ENCODE measurements around the gene BICD2.

Gene BICD2

DNA sequence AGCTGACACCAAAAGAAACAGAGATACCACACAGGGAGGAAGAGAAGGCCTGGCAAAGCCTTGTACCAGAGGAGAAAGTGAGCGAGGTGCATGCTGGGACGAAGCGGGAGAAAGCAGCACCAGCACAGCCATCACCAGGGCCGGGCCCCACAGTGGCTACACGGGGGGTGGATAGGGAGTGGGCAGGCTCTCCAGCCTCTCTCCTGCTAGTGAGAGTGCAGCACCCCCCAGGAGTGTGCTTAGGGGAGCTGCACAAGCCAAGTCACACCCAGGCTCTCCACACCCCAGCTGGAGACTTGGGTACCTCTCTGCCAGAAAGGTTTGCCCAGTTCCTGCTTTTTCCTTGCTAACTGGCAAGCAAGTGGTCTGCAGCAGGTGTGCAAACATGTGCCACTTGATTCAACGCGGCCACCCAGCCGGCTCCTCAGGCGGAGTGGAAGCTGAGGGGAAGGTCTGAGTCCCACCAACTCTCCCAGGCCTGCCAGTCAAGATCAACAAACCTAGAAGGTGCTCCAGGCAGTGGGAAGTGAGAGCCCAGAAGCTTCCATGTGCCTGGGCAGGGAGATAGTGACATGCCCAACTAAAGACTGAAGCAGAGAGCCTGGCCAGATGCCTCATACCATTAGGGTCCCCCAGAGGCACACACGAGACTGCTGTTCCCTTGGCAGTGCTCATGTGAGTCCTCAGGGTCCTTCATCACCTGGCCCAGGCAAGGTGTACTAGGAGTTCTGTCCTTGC lies 39.9 kb downstream of the BICD2 start:
- TF ChIP-seq ZFX (IDR thresholded peaks at IDR 0.05) = no peak
- TF ChIP-seq, protein P1, sequence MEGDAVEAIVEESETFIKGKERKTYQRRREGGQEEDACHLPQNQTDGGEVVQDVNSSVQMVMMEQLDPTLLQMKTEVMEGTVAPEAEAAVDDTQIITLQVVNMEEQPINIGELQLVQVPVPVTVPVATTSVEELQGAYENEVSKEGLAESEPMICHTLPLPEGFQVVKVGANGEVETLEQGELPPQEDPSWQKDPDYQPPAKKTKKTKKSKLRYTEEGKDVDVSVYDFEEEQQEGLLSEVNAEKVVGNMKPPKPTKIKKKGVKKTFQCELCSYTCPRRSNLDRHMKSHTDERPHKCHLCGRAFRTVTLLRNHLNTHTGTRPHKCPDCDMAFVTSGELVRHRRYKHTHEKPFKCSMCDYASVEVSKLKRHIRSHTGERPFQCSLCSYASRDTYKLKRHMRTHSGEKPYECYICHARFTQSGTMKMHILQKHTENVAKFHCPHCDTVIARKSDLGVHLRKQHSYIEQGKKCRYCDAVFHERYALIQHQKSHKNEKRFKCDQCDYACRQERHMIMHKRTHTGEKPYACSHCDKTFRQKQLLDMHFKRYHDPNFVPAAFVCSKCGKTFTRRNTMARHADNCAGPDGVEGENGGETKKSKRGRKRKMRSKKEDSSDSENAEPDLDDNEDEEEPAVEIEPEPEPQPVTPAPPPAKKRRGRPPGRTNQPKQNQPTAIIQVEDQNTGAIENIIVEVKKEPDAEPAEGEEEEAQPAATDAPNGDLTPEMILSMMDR (conservative IDR thresholded peaks at IDR 0.05) = no peak
- H3K27ac ChIP-seq = no peak overlapping the region

DNA sequence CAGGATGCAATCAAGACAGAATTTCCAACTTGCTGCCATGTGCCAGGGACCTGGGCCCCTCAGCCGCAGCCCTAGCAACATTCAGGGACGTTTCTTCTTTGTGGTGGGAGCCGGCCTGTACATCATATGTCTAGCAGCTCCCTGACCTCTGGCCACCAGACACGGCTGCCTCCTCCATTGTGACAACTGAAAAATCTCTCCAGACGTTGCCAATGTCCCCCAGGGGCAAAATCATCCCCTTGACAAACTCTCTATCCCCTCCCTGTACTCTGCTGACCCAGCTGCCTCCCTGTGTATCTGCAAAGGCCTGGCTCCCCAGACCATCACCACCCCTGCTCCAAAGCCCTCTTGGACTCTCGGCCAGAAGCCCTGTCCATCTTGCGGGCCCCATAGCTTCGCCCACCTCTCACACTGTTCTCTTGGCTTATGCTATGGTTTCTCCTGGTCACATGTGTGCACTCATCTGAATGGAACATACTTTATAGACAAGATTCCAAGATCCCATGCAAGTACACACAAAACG lies 40.8 kb downstream of the BICD2 start:
- TF ChIP-seq, protein P1 (conservative IDR thresholded peaks at IDR 0.05) = no peak
- no peak for TF ChIP-seq ZFX (IDR thresholded peaks at IDR 0.05)
- no peak overlapping the region for H3K27ac ChIP-seq

DNA sequence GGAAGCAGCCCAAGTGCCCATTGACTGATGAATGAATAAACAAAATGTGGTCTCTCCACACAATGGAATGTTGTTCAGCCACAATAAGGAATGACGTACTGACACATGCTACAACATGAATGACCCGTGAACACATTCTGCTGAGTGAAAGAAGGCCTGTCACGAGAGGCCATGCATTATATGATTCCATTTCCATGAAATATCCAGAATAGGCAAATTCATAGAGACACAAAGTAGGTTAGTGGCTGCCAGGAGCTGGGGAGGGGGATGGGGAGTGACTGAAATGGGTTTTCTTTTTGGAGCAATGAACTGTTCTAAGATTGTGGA lies 41.4 kb downstream of the BICD2 start:
- no peak overlapping the region for H3K27ac ChIP-seq

DNA sequence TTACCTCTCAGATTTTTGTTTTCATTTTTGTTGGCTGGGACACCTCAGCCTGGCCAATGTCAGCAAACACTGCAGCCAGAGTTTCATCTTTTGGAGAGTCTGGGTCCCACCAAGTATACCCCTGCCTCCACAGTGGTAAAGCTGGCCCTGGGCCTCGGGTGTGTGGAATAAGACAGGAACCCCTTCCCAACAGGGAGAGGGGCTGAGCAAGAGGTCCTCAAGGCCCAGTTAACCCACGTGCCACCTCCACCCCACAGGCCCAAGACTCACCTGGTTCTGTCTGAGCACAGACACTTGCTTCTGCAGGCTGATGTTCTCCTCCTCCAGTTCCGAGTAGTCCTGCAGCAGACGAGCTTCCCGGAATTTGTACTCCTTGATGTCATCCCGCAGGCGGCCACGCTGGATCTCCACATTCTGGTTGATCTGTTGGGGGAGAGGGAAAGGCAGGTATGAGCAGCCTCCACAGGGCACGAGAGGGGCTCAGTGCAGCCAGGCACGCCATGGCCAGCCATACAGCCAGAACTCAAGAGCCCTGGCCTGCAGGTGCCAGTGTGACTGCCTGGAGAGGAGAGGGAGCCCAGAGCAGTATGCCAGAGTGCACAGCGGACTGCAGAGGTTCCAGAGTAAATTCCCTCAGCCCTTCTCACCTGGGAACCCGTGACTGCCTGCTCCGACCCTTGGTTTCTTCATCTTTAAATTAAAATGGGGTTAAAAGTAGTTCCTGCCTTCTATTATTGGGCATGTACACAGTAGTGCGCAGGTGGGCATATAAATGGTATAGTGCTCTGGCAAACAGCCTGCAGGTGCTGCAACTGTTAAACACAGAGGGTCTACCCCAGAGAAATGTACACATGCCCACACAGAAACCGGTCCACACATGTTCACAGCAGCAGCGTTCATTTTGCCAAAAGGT lies 42.0 kb downstream of the BICD2 start:
- H3K27ac ChIP-seq = no peak overlapping the region
- TF ChIP-seq, protein P1 (conservative IDR thresholded peaks at IDR 0.05) = no peak
- no peak for TF ChIP-seq ZFX (IDR thresholded peaks at IDR 0.05)

More for the DNA sequence above, 41.4 kb downstream of the BICD2 start:
- TF ChIP-seq ZFX (IDR thresholded peaks at IDR 0.05) = no peak
- TF ChIP-seq, protein P1 (conservative IDR thresholded peaks at IDR 0.05) = no peak

DNA sequence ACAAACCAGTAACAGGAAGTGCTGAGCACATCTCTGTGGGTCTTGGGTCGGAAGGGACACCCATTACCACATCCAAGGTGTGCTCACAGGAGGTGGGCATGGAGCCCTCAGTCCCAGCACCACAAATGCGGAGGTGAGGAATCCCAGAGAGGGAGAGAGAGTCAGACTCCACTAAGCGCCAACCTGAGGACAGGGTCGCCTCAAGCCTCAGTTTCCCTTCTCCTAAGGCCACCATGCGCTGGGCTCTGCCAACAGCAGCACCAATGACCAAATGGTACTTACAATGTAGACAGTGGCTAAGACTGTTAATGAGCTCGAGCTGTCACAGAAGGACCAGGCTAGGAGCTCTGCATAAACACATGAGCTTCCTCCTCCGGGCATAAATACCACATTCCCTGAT lies 43.1 kb downstream of the BICD2 start:
- no peak overlapping the region for H3K27ac ChIP-seq
- TF ChIP-seq, protein P1 (conservative IDR thresholded peaks at IDR 0.05) = no peak
- TF ChIP-seq ZFX (IDR thresholded peaks at IDR 0.05) = no peak

DNA sequence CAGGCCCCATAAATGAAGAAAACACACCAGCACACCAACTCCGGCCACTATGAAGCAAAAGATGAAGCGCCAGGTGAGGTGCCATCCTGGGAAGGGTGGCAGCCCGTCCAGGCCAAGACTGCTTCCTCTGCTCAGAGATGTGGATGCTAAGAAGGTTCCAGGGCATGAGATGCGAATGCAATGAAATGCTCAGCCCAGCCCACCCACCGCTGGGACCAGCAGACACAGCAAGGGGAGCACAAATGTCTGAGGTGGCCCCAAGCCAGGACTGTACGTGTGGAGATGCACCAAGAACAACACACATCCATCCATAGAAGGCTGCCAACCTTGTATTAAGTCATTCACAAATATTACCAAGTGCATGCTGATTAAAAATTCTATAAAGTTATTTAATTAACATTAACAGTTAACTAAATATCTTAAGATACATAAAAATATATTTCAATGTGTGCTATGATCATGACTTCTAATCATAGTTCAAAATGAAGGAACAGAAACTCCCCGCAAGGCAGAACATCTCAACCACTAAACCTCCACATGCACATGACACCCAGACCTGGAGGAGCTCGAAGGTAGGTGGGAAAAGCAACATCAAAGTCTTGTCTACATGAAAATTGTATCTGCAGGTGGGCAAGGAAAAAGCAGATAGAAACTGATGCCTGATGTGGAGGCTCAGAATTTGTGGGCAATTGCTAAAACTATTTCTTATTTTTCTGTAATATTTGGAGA lies 43.7 kb downstream of the BICD2 start:
- no peak overlapping the region for H3K27ac ChIP-seq
- TF ChIP-seq, protein P1 (conservative IDR thresholded peaks at IDR 0.05) = no peak
- TF ChIP-seq ZFX (IDR thresholded peaks at IDR 0.05) = no peak

All from C4-2B (cell line).